Mesodermal cell (in vitro differentiated cells): ENCODE data around the gene NYAP2.

ENCODE experiments used
- H3K27ac ChIP-seq: 2 replicates; pipeline ENCODE4 v1.7.0; 2013; ENCODE audit warnings: mild to moderate bottlenecking, low read depth, low read length, moderate library complexity; ENCODE audit not compliant: severe bottlenecking
- H3K36me3 ChIP-seq: 2 replicates; pipeline ENCODE4 v1.7.1; 2013; ENCODE audit warnings: mild to moderate bottlenecking, low read length, moderate library complexity; ENCODE audit not compliant: control insufficient read depth, insufficient read depth
- H3K4me1 ChIP-seq: one replicate; pipeline ENCODE4 v1.7.1; 2013; ENCODE audit warnings: mild to moderate bottlenecking, low read length; ENCODE audit not compliant: insufficient read depth, control insufficient read depth, poor library complexity, severe bottlenecking
- H3K4me3 ChIP-seq: 2 replicates; pipeline ENCODE4 v1.7.0; 2013; ENCODE audit warnings: low read length, control low read depth, mild to moderate bottlenecking; ENCODE audit not compliant: insufficient read depth, poor library complexity, severe bottlenecking; ENCODE audit errors: extremely low read depth
- H3K9me3 ChIP-seq: 2 replicates; pipeline ENCODE4 v1.7.1; 2013; ENCODE audit warnings: mild to moderate bottlenecking, low read length, moderate library complexity; ENCODE audit not compliant: control insufficient read depth
- WGBS, 2 experiments: methylation state at CpG; one replicate each; pipeline ENCODE4 v1.1.5; 2013; ENCODE audit warnings: missing lambda C conversion rate in 2 of 2; ENCODE audit not compliant: insufficient coverage in 2 of 2; 5-methylcytosine and 5-hydroxymethylcytosine counted together

The NYAP2 gene

DNA sequence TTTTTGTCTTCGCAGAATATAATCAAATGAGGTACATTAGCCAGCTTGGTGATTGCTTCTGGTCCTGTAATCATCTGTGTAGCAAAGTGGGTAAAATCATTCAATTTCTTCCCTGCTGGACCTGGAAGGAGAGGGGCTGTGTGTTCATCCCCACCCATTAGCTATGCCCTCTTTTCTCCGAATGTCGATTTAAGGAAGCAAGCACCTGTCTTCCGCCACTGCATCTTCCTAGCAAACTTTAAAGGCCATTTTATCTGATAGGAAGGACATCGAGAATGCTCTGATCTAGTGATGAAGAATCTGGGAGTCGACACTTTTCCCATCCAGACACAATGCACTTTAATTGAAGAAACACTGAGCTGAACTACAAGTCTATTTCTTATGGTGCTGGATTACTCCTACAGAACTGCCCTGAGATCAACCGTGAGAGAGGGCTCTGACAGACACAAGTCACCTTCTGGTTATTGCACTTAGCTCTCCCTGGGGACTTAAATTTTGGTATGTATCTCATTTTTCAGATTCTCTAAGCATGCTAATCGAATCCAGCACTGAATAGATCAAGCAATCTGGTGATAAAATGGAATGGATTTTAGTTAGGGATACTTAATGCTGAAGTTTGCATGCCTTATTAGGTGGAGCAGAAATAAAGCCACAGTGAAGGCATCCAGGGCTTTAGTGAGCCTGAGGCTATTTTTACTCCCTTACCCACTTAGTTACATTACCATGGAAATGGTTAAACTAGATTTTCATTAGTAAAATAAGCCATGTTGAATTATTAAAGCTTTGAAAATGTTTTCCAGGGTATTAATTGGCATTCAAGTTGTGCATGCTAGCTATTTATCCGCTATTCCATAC lies 1.3 kb downstream of the NYAP2 start:
- H3K9me3 ChIP-seq: no peaks in the 10 kb centered on the region
- WGBS, 2 experiments: 60 to 84% methylated on average over 4 to 5 of the region's 9 CpGs
- no peaks in the 10 kb centered on the region for H3K4me1 ChIP-seq
- no peak overlapping the region for H3K4me3 ChIP-seq
- H3K27ac ChIP-seq: no peak overlapping the region
- no peaks in the 10 kb centered on the region for H3K36me3 ChIP-seq

DNA sequence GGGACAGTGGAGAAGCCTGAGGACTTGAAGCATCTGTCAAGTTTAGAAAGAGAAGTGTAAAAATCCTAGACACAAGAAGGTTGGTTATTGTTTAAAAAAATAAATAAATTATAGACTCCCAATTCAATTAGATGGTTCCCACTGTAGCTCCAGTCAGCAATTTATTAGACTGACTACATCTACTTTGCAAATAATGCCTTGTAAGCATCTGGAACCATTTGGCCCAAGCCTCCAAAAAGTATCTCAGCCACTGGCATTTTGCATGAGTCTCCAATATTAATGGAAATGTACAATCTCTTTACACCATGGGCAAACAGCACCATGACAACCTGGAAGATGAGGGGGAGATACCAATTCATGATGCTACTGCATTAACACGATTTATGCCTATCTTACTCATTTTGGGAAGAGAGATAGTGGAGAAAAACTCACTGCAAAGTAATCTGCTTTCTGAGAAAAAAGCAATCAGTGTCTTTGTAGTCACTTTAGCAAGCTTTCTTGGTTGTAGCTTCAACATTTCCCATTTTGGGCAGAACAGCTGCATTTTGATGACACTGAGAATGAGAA lies 2.8 kb downstream of the NYAP2 start:
- Histone ChIP-seq H3K4me1 (no peaks in the 10 kb centered on the region), H3K36me3 (no peaks in the 10 kb centered on the region), H3K9me3 (no peaks in the 10 kb centered on the region), H3K4me3 (no peak overlapping the region), H3K27ac (no peak overlapping the region)
- 60 to 89% methylated on average over 1 of the region's 1 CpG for WGBS, 2 experiments

GRCh38 chr2:225411452-225411851 lies 11.9 kb downstream of the NYAP2 start:
- no peak overlapping the region for H3K4me3 ChIP-seq
- H3K4me1 ChIP-seq: no peaks in the 10 kb centered on the region
- no peaks in the 10 kb centered on the region for H3K9me3 ChIP-seq
- no peaks in the 10 kb centered on the region for H3K36me3 ChIP-seq
- 93 to 100% methylated on average over 1 to 2 of the region's 3 CpGs for WGBS, 2 experiments
- no peak overlapping the region for H3K27ac ChIP-seq

GRCh38 chr2:225413786-225414185 lies 14.3 kb downstream of the NYAP2 start:
- no peaks in the 10 kb centered on the region for H3K4me1 ChIP-seq
- no peak overlapping the region for H3K4me3 ChIP-seq
- H3K27ac ChIP-seq: no peak overlapping the region
- WGBS, 2 experiments: 71 to 81% methylated on average over 1 to 2 of the region's 2 CpGs
- no peaks in the 10 kb centered on the region for H3K9me3 ChIP-seq
- no peaks in the 10 kb centered on the region for H3K36me3 ChIP-seq

- H3K4me3 ChIP-seq: no peak overlapping the region
- WGBS, 2 experiments: no CpG with 5 or more reads among the region's 1 CpG
These were observed 15.4 kb downstream of the NYAP2 start for GRCh38 chr2:225414902-225415301.

GRCh38 chr2:225415341-225415740 lies 15.8 kb downstream of the NYAP2 start:
- Histone ChIP-seq H3K36me3 (no peaks in the 10 kb centered on the region), H3K4me1 (no peaks in the 10 kb centered on the region), H3K27ac (no peak overlapping the region), H3K9me3 (no peaks in the 10 kb centered on the region), H3K4me3 (no peak overlapping the region)
- WGBS, 2 experiments: no CpG with 5 or more reads among the region's 2 CpGs

More at GRCh38 chr2:225414902-225415301, 15.4 kb downstream of the NYAP2 start:
- no peak overlapping the region for H3K27ac ChIP-seq
- no peaks in the 10 kb centered on the region for H3K36me3 ChIP-seq
- H3K9me3 ChIP-seq: no peaks in the 10 kb centered on the region
- H3K4me1 ChIP-seq: no peaks in the 10 kb centered on the region

DNA sequence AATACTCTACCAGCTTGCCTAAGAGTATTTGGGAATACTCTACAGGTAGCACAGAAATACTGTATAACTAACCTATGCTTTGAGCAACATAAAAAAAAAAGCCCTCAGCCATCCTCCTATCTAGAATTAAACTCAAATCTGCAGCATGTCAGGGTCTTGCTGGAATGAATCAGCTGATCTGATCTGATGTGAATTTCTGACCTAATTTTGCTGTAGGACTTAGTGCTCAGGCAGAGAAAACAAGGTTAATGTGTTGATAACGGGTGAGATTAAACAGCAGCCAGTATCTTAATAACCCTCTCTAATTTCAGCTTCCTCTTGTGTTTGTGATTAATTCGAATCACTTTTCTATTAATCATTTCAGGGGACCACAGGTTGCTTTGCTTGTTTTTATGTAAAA lies 16.3 kb downstream of the NYAP2 start:
- Histone ChIP-seq H3K4me1 (no peaks in the 10 kb centered on the region), H3K36me3 (no peaks in the 10 kb centered on the region), H3K27ac (no peak overlapping the region), H3K9me3 (no peaks in the 10 kb centered on the region), H3K4me3 (no peak overlapping the region)
- no CpG with 5 or more reads among the region's 2 CpGs for WGBS, 2 experiments

DNA sequence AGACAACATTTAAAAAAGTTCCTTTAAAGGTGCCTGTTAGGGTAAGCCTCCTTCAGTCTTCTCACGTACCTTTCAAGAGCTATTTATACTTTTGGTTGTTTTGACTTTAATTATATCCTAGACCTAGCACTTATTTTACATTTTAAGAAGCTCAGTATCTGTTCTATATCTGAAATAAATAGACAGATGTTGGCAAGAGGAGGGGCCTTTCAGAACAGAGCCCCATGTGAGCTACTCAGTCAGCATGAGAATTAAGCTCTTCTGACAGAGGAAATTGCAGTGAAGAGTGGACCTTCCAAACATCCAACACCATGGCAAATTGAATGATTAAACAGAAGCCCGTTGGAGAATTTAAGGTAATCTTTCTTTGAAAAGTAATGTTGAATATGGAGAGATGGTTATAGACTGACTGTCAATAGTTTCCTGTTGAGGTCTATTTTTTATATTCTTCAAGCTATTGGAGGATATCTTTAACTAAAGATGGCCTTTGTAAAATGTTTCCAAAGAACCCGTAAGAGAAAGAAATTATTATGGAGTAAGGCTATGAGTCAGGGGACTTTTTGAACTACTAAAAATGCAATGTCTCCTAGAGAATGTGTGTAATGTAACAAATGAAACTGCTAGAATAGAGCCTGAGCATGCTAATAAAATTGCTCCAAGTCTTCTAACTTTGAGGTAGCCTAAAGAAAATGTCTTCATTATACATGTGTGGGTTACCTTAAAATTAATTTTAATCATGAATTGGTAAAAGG lies 17.3 kb downstream of the NYAP2 start:
- WGBS, 2 experiments: 67 to 100% methylated on average over 1 of the region's 3 CpGs
- Histone ChIP-seq H3K36me3 (no peaks in the 10 kb centered on the region), H3K4me1 (no peaks in the 10 kb centered on the region), H3K27ac (no peak overlapping the region), H3K9me3 (no peaks in the 10 kb centered on the region), H3K4me3 (no peak overlapping the region)

GRCh38 chr2:225419033-225419432 lies 19.5 kb downstream of the NYAP2 start:
- no peaks in the 10 kb centered on the region for H3K4me1 ChIP-seq
- no peak overlapping the region for H3K4me3 ChIP-seq
- no peaks in the 10 kb centered on the region for H3K9me3 ChIP-seq
- no peak overlapping the region for H3K27ac ChIP-seq
- no peaks in the 10 kb centered on the region for H3K36me3 ChIP-seq
- WGBS, 2 experiments: 92 to 100% methylated on average over 6 of the region's 6 CpGs

DNA sequence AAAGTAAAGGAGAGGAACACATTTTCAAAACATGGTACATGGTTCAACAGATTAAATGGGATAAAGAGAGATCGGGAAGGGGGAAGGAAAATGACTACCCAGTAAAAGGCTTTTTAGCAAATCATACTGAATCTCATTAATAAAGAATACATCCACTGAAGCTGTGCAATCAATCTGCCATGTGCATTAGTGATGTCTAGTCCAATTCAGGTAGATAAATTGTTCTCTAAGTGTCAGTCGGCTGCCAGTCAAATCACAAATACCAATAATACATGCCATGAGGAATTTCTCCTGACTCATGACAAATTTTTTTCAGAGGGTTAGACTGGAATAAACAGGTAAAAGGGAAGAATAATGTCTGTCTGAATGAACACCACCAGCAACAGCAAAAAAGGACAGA lies 22.6 kb downstream of the NYAP2 start:
- Histone ChIP-seq H3K4me3 (no peak overlapping the region), H3K27ac (no peak overlapping the region), H3K9me3 (no peaks in the 10 kb centered on the region), H3K36me3 (no peaks in the 10 kb centered on the region), H3K4me1 (no peaks in the 10 kb centered on the region)
- no CpG with 5 or more reads among the region's 2 CpGs for WGBS, 2 experiments
